ENCODE data around the gene DCBLD1. TPM values are rescaled to one million over a fixed set of nuclear protein-coding genes. Genes with fewer than 3 reads are reported as not detected.

The DCBLD1 gene
- total and polyA plus RNA-seq, 2 experiments from 2014 or later = 3.5 to 16.5 TPM

GRCh38 chr6:117501722-117502121 is 19.2 kb downstream of the DCBLD1 start:
- no peak overlapping the region for H3K4me3 ChIP-seq
- no peaks in the 10 kb centered on the region for H3K27me3 ChIP-seq
- no peaks in the 10 kb centered on the region for H3K9me3 ChIP-seq (ENCODE audit: low read depth)
- no peaks in the 10 kb centered on the region for H3K36me3 ChIP-seq
- TF ChIP-seq CTCF (IDR thresholded peaks at IDR 0.05; ENCODE audit: low read depth, low read length) = no peak
- DNase-seq (ENCODE audit: low read depth in 1 of 2, low spot score in 1 of 2) = no peak
- no peaks in the 10 kb centered on the region for H3K4me1 ChIP-seq (ENCODE audit: low read depth)
- no peak overlapping the region for H3K27ac ChIP-seq

GRCh38 chr6:117502580-117502979 is 20.1 kb downstream of the DCBLD1 start:
- Histone ChIP-seq H3K4me1 (ENCODE audit: low read depth) (no peaks in the 10 kb centered on the region), H3K4me3 (no peak overlapping the region), H3K9me3 (ENCODE audit: low read depth) (no peaks in the 10 kb centered on the region), H3K27me3 (no peaks in the 10 kb centered on the region), H3K27ac (no peak overlapping the region), H3K36me3 (no peaks in the 10 kb centered on the region)
- TF ChIP-seq CTCF (IDR thresholded peaks at IDR 0.05; ENCODE audit: low read depth, low read length) = no peak
- DNase-seq (ENCODE audit: low read depth in 1 of 2, low spot score in 1 of 2) = peak in 1 of 2 donors; percentile 50

- Histone ChIP-seq H3K4me1 (ENCODE audit: low read depth) (no peaks in the 10 kb centered on the region), H3K4me3 (no peak overlapping the region), H3K36me3 (no peaks in the 10 kb centered on the region), H3K9me3 (ENCODE audit: low read depth) (no peaks in the 10 kb centered on the region), H3K27me3 (no peaks in the 10 kb centered on the region), H3K27ac (no peak overlapping the region)
- TF ChIP-seq CTCF (IDR thresholded peaks at IDR 0.05; ENCODE audit: low read depth, low read length) = no peak
- DNase-seq (ENCODE audit: low read depth in 1 of 2, low spot score in 1 of 2) = no peak
These were observed 20.7 kb downstream of the DCBLD1 start for GRCh38 chr6:117503211-117503610.

GRCh38 chr6:117504478-117505144 is 22.1 kb downstream of the DCBLD1 start:
- H3K4me1 ChIP-seq (ENCODE audit: low read depth) = no peaks in the 10 kb centered on the region

GRCh38 chr6:117505311-117505710 is 22.8 kb downstream of the DCBLD1 start:
- Histone ChIP-seq H3K4me1 (ENCODE audit: low read depth) (no peaks in the 10 kb centered on the region), H3K27ac (no peak overlapping the region), H3K27me3 (no peaks in the 10 kb centered on the region), H3K9me3 (ENCODE audit: low read depth) (no peaks in the 10 kb centered on the region), H3K36me3 (no peaks in the 10 kb centered on the region), H3K4me3 (no peak overlapping the region)
- no peak for DNase-seq (ENCODE audit: low read depth in 1 of 2, low spot score in 1 of 2)
- no peak for TF ChIP-seq CTCF (IDR thresholded peaks at IDR 0.05; ENCODE audit: low read depth, low read length)

More at GRCh38 chr6:117504478-117505144, 22.1 kb downstream of the DCBLD1 start:
- no peak for TF ChIP-seq CTCF (IDR thresholded peaks at IDR 0.05; ENCODE audit: low read depth, low read length)
- Histone ChIP-seq H3K27me3 (no peaks in the 10 kb centered on the region), H3K4me3 (no peak overlapping the region), H3K9me3 (ENCODE audit: low read depth) (no peaks in the 10 kb centered on the region), H3K27ac (no peak overlapping the region), H3K36me3 (no peaks in the 10 kb centered on the region)
- DNase-seq (ENCODE audit: low read depth in 1 of 2, low spot score in 1 of 2) = no peak
